ENCODE measurements around the gene OR4E1.
A peak's percentile ranks its signal among the peaks of the same experiment; 100 is the strongest.
"Not testable (repeated sequence)": the region's sequence is repeated elsewhere in the genome, so short reads cannot be mapped to it uniquely, and the experiment has no call there.

Gene OR4E1

DNA sequence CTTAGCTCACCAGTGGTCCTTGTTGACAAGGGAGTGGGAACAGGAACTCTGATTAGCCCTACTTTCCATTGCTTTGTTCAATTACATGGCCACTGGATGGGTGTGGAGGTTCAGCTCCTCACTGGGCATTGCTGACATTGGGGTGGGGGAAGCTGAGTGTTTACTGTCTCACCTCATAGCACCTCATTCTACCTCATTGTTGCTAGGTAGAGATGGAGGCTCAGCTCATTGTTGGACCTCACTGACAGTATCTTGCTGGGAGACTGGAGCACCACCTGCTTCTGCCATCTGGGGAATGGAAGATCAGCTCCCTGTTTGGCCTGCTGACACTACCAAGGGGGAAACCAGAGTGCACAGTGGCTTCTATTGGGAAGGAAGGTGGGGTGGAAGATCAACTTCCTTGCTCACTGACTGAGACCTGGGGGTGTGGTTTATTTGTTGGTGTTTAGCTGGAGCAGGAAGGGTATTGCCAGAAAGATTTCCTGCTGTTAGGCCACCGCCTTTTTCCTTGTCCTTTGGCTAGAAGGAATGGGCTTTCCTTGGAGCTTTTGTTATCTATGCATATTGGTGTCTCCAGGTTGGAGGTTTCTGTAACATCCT is 21.3 kb downstream of the OR4E1 start:
- no peak for DNase-seq

DNA sequence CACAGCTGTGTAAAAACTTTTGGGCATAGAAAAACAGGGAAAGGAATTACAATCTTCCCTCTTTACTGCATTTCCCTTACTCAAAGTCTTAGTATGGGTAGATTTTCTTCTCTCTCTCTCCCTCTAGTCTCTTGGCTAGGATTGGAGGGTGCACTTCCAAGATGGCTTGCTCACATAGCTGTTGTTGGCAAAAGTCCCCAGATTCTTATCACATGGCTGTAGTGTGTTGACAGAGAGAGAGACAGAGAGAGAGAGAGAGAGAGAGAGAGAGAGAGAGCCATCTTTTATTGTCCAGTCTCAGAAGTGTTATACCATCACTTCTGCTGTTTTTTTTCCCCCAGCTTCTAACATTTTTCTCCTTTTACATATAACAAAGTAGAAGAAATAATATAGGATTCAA is 26.2 kb downstream of the OR4E1 start:
- DNase-seq, result no peak

DNA sequence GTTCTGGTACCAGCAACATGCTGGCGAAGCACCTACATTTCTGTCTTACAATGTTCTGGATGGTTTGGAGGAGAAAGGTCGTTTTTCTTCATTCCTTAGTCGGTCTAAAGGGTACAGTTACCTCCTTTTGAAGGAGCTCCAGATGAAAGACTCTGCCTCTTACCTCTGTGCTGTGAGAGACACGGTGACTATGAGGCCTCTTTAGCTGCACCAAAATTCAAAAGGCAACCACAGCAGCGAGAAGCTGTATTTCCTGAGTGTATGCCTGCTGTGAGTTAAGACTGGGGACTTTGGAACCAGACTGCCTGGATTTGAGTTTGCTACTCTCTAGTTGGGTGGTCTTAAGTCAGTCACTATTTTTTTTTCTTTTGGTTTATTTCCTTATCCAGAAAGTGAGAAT is 30.2 kb downstream of the OR4E1 start:
- DNase-seq, result no peak

DNA sequence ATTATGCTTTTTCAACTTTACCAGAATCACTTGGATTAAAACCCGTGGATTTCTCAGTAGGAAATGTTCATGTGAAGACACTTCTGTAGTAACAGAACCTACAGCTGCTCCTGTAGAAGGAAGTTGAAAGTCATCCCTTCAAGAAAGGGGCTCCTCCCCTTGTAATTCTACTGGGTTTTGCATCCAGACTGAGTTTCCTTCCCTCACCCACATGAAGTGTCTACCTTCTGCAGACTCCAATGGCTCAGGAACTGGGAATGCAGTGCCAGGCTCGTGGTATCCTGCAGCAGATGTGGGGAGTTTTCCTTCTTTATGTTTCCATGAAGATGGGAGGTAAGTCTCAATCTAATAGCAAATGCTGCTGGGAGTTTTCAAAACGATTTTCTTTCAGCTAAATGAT is 30.9 kb downstream of the OR4E1 start:
- DNase-seq, result no peak

DNA sequence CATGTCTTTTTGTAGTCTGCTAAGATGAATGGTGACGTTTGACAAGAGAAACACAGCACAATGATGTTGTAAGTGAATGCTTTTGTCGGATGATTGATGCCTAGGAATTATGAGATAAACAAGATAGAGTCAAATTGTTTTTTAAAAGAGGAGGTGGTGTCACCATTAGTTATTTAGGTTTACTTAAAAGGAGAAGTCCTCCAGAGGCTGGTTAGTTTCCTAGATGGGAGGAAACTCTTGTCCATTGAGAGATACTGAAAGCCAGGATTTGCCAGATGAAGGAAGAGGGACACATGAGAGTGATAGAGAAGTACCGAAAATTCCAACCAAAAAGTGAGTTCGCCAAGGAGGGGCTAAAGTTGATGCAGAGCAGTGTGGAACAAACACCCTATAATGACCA is 38.8 kb downstream of the OR4E1 start, which contains the start of gene OR10G2:
Gene OR10G2, minus strand, starts transcription at position 101 of the 400 bp plus-strand sequence. Its CDS starts 98 bp downstream, at position 3.
- no peak for DNase-seq

DNA sequence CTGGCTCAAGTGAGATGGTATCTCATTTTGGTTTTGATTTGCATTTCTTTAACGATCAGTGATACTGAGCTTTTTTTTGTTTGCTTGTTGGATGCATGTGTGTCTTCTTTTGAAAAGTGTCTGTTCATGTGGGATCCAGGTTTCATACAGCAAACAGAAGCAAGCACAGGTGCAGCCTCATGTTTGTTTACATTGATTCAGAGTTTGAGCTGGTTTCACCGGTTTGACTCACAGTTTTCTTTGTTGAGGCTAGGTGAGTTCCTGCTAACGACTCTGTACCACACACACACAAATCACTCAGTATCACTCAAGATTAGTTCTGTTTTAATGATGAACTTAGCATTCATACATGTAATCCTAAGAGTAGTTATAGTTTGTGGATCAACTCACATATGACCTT is 42.5 kb downstream of the OR4E1 start:
- no peak for DNase-seq

DNA sequence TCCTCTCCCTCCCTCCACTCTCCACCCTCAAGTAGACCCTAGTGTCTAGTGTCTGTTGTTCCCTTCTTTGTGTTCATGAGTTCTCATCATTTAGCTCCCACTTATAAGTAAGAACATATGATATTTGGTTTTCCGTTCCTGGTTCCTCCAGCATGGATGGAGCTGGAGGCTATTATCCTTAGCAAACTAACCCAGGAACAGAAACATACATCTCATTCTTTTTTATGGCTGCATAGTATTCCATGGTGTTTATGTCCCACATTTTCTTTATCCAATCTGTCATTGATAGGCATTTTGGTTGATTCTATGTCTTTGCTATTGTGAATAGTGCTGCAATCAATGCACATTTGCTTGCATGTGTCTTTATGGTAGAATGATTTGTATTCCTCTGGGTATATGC is 43.1 kb downstream of the OR4E1 start:
- DNase-seq, result not testable (repeated sequence)

DNA sequence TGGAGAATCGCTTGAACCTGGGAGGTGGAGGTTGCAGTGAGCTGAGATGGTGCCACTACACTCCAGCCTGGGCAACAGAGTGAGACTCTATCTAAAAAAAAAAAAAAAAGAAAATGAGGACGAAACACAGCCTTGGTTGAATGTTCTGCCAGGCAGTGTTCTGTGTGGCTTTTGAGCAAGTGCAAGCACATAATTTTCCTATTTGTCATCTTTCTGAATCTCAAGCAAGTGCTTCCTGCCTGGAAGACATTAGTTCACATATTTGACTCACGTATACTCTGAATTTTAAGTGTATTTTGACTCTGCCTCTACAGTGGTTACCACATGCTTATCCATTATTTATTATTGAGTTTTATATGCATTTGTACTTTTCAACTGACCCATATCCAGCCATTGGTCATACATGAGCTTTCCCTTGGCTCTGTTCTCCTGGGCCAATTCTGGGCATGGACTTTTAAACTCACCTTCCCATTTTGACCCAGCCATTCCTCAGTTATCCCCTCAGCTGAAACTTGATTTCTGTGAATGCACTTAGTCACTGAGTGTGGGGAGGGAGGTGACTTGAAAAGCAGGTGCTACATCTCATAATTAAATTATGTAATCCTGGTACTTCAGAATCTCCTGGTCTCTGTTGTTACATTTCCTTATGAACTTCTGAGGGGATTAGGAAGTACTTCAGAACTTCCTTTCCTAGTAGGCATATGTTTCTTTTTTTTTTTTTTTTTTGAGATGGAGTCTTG is 47.0 kb downstream of the OR4E1 start:
- peak in 1 of 2 experiments; percentile 6 for DNase-seq
